ENCODE results near the gene AGK. TPM values are rescaled to one million over a fixed set of nuclear protein-coding genes. Genes with fewer than 3 reads are reported as not detected.

The AGK gene
- total and polyA plus RNA-seq, 7 experiments from 2014 or later: 24.3 to 58.8 (median 29.9) TPM

DNA sequence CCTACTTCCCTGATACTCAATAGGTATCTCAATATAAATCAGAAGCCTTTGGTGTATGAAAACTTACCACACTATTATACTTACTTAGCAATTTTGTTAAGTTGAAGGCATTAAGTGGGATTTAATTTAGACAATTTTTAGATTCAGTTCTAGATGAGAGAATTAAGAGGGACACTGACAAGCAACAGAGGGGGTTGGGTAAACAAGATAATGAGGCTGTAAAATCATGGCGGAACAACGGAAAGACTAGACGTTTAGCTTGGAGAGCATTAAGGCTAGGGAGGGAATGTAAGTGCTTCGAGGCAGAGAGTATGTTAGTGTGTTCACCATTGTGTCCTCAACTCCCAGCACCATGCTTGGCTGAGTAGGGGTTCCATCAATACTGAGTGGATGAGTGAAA, 79.4 kb downstream of the AGK start:
- Mint-ChIP-seq H3K27me3 (no peaks in the 10 kb centered on the region), H3K27ac (no peak overlapping the region), H3K36me3 (peaks cover 4 to 51% (median 17%) of the 10 kb centered on the region in 5 donors), H3K4me3 (no peak overlapping the region), H3K9me3 (peaks cover 0 to 4% (median 0%) of the 10 kb centered on the region in 11 donors), H3K4me1 (no peaks in the 10 kb centered on the region)
- H3K9me3 ChIP-seq (ENCODE audit: control insufficient read depth in 2 of 3, low read length in 3 of 3): no peaks in the 10 kb centered on the region
- H3K4me1 ChIP-seq (ENCODE audit: control insufficient read depth in 2 of 2, insufficient read depth in 2 of 2, low read length in 2 of 2): no peaks in the 10 kb centered on the region
- POLR2A ChIA-PET: no interaction called here
- H3K27me3 ChIP-seq (ENCODE audit: control insufficient read depth in 2 of 2, insufficient read depth in 2 of 2, low read length in 2 of 2): no peaks in the 10 kb centered on the region
- CTCF ChIA-PET: no interaction called here
- no peak overlapping the region for H3K27ac ChIP-seq (ENCODE audit: low read depth, low read length)
- no peak for DNase-seq
- intact Hi-C loops (cut with micrococcal nuclease): no loop called here
- no peak overlapping the region for H3K4me3 ChIP-seq (ENCODE audit: low read length)
- peaks cover 0 to 3% (median 0%) of the 10 kb centered on the region in 3 experiments for H3K36me3 ChIP-seq (ENCODE audit: control insufficient read depth in 2 of 3, insufficient read depth in 3 of 3, low read length in 3 of 3)
- ATAC-seq: no peak

DNA sequence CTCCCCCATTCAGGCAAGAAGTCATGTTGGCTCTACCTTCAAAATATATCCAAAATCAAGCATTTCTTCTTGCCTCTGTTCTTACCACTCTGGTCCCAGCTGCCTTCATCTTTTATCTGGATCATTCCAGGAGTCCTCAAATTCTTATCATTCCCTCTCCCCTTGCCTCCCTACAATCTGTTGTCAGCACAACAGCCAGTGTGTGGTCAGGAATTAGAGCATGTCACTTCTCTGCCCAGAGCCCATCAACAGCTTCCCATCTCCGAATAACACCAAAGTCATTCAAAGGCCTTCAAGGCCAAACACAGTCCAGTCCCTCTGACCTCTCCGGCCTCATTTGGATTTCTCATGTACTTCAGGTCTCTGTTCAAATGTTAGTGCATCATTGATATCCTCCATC, 80.3 kb downstream of the AGK start:
- peaks cover 4 to 52% (median 16%) of the 10 kb centered on the region in 5 donors for H3K36me3 Mint-ChIP-seq
- H3K4me3 ChIP-seq (ENCODE audit: low read length): no peak overlapping the region

DNA sequence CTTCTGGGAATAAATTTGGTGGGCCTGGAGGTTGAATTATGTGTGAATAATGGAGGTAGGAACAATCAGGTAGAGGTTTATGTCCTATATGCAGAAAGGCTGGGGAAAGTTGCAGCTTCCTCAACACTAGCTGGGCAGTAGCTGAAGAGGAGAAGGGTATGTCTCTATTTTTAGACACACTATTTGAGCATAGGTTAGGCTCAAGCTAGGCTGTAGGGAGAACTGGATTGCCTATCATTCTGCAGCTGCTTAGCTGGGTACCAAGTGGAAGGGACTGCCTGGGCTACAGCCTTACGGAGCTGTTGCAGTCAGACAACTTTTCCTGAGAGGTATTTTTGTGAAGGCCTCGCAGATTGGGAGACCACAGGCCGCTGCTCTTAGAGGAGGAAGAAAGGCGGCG, 82.9 kb downstream of the AGK start:
- Histone ChIP-seq H3K4me3 (ENCODE audit: low read length) (no peak overlapping the region), H3K9me3 (ENCODE audit: control insufficient read depth in 2 of 3, low read length in 3 of 3) (no peaks in the 10 kb centered on the region), H3K27me3 (ENCODE audit: control insufficient read depth in 2 of 2, insufficient read depth in 2 of 2, low read length in 2 of 2) (no peaks in the 10 kb centered on the region), H3K36me3 (ENCODE audit: control insufficient read depth in 2 of 3, insufficient read depth in 3 of 3, low read length in 3 of 3) (peaks cover 3 to 7% (median 5%) of the 10 kb centered on the region in 3 experiments), H3K4me1 (ENCODE audit: control insufficient read depth in 2 of 2, insufficient read depth in 2 of 2, low read length in 2 of 2) (no peaks in the 10 kb centered on the region), H3K27ac (ENCODE audit: low read depth, low read length) (no peak overlapping the region)
- Mint-ChIP-seq H3K4me1 (peaks cover 0 to 3% (median 0%) of the 10 kb centered on the region in 7 donors), H3K27ac (no peak overlapping the region), H3K27me3 (no peaks in the 10 kb centered on the region), H3K4me3 (no peak overlapping the region), H3K36me3 (peaks cover 8 to 53% (median 16%) of the 10 kb centered on the region in 5 donors), H3K9me3 (peaks cover 0 to 4% (median 0%) of the 10 kb centered on the region in 11 donors)
- DNase-seq: no peak
- ChIA-PET CTCF (no interaction called here), POLR2A (no interaction called here)
- no peak for ATAC-seq
- intact Hi-C loops (cut with micrococcal nuclease): no loop called here

More for the DNA sequence above, 80.3 kb downstream of the AGK start:
- ATAC-seq (no peak), DNase-seq (no peak)
- Mint-ChIP-seq H3K27ac (peak overlapping the region in 1 of 9 donors; percentile 6), H3K4me1 (no peaks in the 10 kb centered on the region), H3K27me3 (no peaks in the 10 kb centered on the region), H3K9me3 (peaks cover 0 to 4% (median 0%) of the 10 kb centered on the region in 11 donors), H3K4me3 (no peak overlapping the region)
- Histone ChIP-seq H3K4me1 (ENCODE audit: control insufficient read depth in 2 of 2, insufficient read depth in 2 of 2, low read length in 2 of 2) (no peaks in the 10 kb centered on the region), H3K27ac (ENCODE audit: low read depth, low read length) (no peak overlapping the region), H3K9me3 (ENCODE audit: control insufficient read depth in 2 of 3, low read length in 3 of 3) (no peaks in the 10 kb centered on the region), H3K27me3 (ENCODE audit: control insufficient read depth in 2 of 2, insufficient read depth in 2 of 2, low read length in 2 of 2) (no peaks in the 10 kb centered on the region), H3K36me3 (ENCODE audit: control insufficient read depth in 2 of 3, insufficient read depth in 3 of 3, low read length in 3 of 3) (peaks cover 0 to 3% (median under 1%) of the 10 kb centered on the region in 3 experiments)
- ChIA-PET POLR2A (no interaction called here), CTCF (no interaction called here)
- intact Hi-C loops (cut with micrococcal nuclease): no loop called here

DNA sequence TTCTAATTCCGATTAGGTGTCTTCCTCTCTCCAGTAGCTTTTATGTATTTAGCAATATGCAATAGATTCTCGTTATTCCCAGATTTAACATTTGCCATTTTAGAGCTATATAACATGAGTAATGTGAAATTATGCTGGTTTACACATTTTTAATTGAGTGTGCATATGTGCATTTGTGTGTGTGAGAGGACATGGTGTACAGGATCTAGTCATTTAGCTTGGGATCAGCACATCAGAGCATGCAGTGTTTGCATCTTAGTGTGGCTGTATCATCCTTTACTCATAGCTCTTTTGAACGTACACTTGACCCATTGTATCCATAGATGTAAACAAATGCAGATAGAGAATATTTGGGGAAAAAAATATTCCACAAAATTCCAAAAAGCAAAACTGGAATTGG, 84.8 kb downstream of the AGK start:
- H3K9me3 ChIP-seq (ENCODE audit: control insufficient read depth in 2 of 3, low read length in 3 of 3): no peaks in the 10 kb centered on the region
- DNase-seq (no peak), ATAC-seq (no peak)
- ChIA-PET CTCF (interaction anchor here (0.8 to 1.0 kb wide), 2 partner anchors 9 to 17 kb away, joined by 3 read pairs; no protein-coding TSS in a partner anchor), POLR2A (interaction anchor here (0.9 kb wide), 1 partner anchor 102 kb away, joined by 3 read pairs; the partner anchor contains the start of gene SSBP1)
- H3K27me3 Mint-ChIP-seq: no peaks in the 10 kb centered on the region
- no peaks in the 10 kb centered on the region for H3K9me3 Mint-ChIP-seq
- peaks cover 0 to 5% (median 0%) of the 10 kb centered on the region in 7 donors for H3K4me1 Mint-ChIP-seq
- no peak overlapping the region for H3K4me3 ChIP-seq (ENCODE audit: low read length)
- intact Hi-C loops (cut with micrococcal nuclease): no loop called here
- no peaks in the 10 kb centered on the region for H3K4me1 ChIP-seq (ENCODE audit: control insufficient read depth in 2 of 2, insufficient read depth in 2 of 2, low read length in 2 of 2)
- no peak overlapping the region for H3K27ac Mint-ChIP-seq
- no peak overlapping the region for H3K4me3 Mint-ChIP-seq
- H3K27ac ChIP-seq (ENCODE audit: low read depth, low read length): no peak overlapping the region
- H3K27me3 ChIP-seq (ENCODE audit: control insufficient read depth in 2 of 2, insufficient read depth in 2 of 2, low read length in 2 of 2): no peaks in the 10 kb centered on the region
- peaks cover 7 to 8% (median 7%) of the 10 kb centered on the region in 3 experiments for H3K36me3 ChIP-seq (ENCODE audit: control insufficient read depth in 2 of 3, insufficient read depth in 3 of 3, low read length in 3 of 3)
- H3K36me3 Mint-ChIP-seq: peaks cover 10 to 46% (median 18%) of the 10 kb centered on the region in 5 donors

DNA sequence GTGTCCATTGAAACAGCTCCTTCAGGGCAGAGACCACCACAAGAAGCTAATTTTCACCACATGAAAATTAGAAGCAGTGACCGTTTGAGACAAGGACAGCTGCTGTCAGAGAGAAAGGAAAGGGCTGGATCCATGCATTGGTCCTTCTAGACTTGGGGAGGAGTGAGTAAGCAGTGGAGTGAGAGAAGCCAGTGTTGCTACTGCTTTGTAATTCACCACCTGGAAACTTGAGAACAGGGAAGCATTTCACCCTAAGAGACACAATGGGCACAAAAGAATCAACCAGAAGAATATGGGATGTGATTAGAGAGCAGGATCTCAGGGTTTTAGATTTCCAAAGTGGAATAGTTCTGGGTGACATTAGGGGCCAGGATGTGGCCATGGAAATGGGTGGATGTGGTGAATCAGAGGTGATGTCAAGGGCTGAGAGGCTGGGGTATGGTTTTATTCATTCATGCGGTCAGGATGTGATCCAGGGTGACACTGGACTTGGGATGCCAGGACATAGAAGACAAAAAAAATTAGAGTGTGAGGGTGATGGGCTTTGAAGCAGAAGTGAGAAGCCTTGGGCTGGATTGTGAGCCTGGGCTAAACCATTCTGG, 89.1 kb downstream of the AGK start:
- no peak overlapping the region for H3K4me3 ChIP-seq (ENCODE audit: low read length)
- H3K9me3 ChIP-seq (ENCODE audit: control insufficient read depth in 2 of 3, low read length in 3 of 3): no peaks in the 10 kb centered on the region
- H3K27me3 Mint-ChIP-seq: no peaks in the 10 kb centered on the region
- ATAC-seq: no peak
- peak overlapping the region in 4 of 9 donors; percentile 3 to 88 (median 32) for H3K27ac Mint-ChIP-seq
- intact Hi-C loops (cut with micrococcal nuclease): no loop called here
- no peak overlapping the region for H3K4me3 Mint-ChIP-seq
- H3K4me1 ChIP-seq (ENCODE audit: control insufficient read depth in 2 of 2, insufficient read depth in 2 of 2, low read length in 2 of 2): no peaks in the 10 kb centered on the region
- peaks cover 0 to 5% (median 0%) of the 10 kb centered on the region in 7 donors for H3K4me1 Mint-ChIP-seq
- H3K27ac ChIP-seq (ENCODE audit: low read depth, low read length): no peak overlapping the region
- no peak for DNase-seq
- ChIA-PET POLR2A (no interaction called here), CTCF (no interaction called here)
- no peaks in the 10 kb centered on the region for H3K27me3 ChIP-seq (ENCODE audit: control insufficient read depth in 2 of 2, insufficient read depth in 2 of 2, low read length in 2 of 2)
- H3K36me3 Mint-ChIP-seq: peaks cover 6 to 35% (median 11%) of the 10 kb centered on the region in 5 donors
- no peaks in the 10 kb centered on the region for H3K9me3 Mint-ChIP-seq
- peaks cover 7 to 14% (median 11%) of the 10 kb centered on the region in 3 experiments for H3K36me3 ChIP-seq (ENCODE audit: control insufficient read depth in 2 of 3, insufficient read depth in 3 of 3, low read length in 3 of 3)

DNA sequence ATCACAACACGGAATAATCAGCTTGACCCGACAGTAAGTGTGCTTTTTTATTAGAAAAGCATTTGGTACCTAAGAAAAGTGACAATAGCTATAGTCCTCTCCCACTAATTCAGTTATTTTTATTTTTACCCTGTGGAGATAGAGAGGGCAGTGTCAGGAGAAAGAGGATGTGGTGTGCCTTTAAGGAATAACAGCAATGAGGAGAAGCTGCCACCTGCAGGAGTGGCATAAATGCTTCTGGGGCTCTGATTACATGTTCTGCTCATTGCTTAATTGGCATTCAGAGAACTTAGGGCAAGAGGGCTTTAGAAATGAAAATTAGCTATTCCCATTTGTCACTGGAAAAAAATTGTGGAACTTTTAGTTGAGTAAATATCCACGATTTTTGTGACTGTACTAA, 90.7 kb downstream of the AGK start:
- H3K4me3 Mint-ChIP-seq: no peak overlapping the region
- no peaks in the 10 kb centered on the region for H3K27me3 ChIP-seq (ENCODE audit: control insufficient read depth in 2 of 2, insufficient read depth in 2 of 2, low read length in 2 of 2)
- H3K36me3 ChIP-seq (ENCODE audit: control insufficient read depth in 2 of 3, insufficient read depth in 3 of 3, low read length in 3 of 3): peaks cover 2 to 14% (median 8%) of the 10 kb centered on the region in 3 experiments
- H3K27me3 Mint-ChIP-seq: no peaks in the 10 kb centered on the region
- CTCF ChIA-PET: interaction anchor here (0.9 to 1.1 kb wide), 2 partner anchors 12 to 144 kb away, joined by 3 read pairs; no protein-coding TSS in a partner anchor
- intact Hi-C loops (cut with micrococcal nuclease): no loop called here
- no peak overlapping the region for H3K4me3 ChIP-seq (ENCODE audit: low read length)
- H3K4me1 ChIP-seq (ENCODE audit: control insufficient read depth in 2 of 2, insufficient read depth in 2 of 2, low read length in 2 of 2): no peaks in the 10 kb centered on the region
- H3K27ac Mint-ChIP-seq: no peak overlapping the region
- peaks cover 0 to 5% (median 0%) of the 10 kb centered on the region in 7 donors for H3K4me1 Mint-ChIP-seq
- ATAC-seq (no peak), DNase-seq (no peak)
- H3K36me3 Mint-ChIP-seq: peaks cover 0 to 30% (median 11%) of the 10 kb centered on the region in 5 donors
- H3K27ac ChIP-seq (ENCODE audit: low read depth, low read length): no peak overlapping the region
- no peaks in the 10 kb centered on the region for H3K9me3 Mint-ChIP-seq
- no peaks in the 10 kb centered on the region for H3K9me3 ChIP-seq (ENCODE audit: control insufficient read depth in 2 of 3, low read length in 3 of 3)
- POLR2A ChIA-PET: no interaction called here

DNA sequence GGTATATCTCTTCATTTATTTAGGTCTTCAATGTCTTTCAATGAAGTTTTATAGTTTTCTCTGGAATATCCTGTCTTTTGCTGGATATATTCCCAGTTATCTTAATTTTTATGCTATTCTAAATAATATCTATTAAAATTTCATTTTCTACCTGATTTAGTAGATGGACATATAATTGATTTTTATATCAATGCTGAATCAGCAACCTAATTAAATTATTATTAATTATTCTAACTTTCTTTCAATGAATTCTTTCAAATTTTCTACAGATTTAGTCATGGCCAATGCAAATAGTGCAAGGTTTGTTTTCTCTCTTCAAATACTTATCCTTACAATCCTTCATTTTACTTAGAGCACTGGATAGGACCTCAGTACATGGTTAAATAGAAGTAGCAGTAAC, 94.0 kb downstream of the AGK start:
- CTCF ChIA-PET: interaction anchor here (0.6 kb wide), 1 partner anchor 109 kb away, joined by 5 read pairs; no protein-coding TSS in a partner anchor
- Histone ChIP-seq H3K4me1 (ENCODE audit: control insufficient read depth in 2 of 2, insufficient read depth in 2 of 2, low read length in 2 of 2) (no peaks in the 10 kb centered on the region), H3K27me3 (ENCODE audit: control insufficient read depth in 2 of 2, insufficient read depth in 2 of 2, low read length in 2 of 2) (no peaks in the 10 kb centered on the region), H3K27ac (ENCODE audit: low read depth, low read length) (no peak overlapping the region), H3K9me3 (ENCODE audit: control insufficient read depth in 2 of 3, low read length in 3 of 3) (no peaks in the 10 kb centered on the region), H3K36me3 (ENCODE audit: control insufficient read depth in 2 of 3, insufficient read depth in 3 of 3, low read length in 3 of 3) (peaks cover 0 to 20% (median 6%) of the 10 kb centered on the region in 3 experiments), H3K4me3 (ENCODE audit: low read length) (no peak overlapping the region)
- POLR2A ChIA-PET: no interaction called here
- ATAC-seq (no peak), DNase-seq (no peak)
- intact Hi-C loops (cut with micrococcal nuclease): no loop called here
- Mint-ChIP-seq H3K4me1 (peaks cover 0 to 6% (median 0%) of the 10 kb centered on the region in 7 donors), H3K27ac (peak overlapping the region in 2 of 9 donors; percentile 2 to 34), H3K36me3 (peaks cover 3 to 17% (median 5%) of the 10 kb centered on the region in 5 donors), H3K27me3 (no peaks in the 10 kb centered on the region), H3K9me3 (no peaks in the 10 kb centered on the region), H3K4me3 (no peak overlapping the region)
